ENCODE results near the gene DMRTC2.

Gene DMRTC2

GRCh38 chr19:41802770-41803169 is 42.1 kb upstream of the DMRTC2 start:
- Histone ChIP-seq H3K4me3 (ENCODE audit: low read depth in 1 of 2, low read length in 1 of 2) (peak overlapping the region; percentile 81 to 83), H3K27ac (peak overlapping the region; percentile 100), H3K27me3 (no peaks in the 10 kb centered on the region), H3K9me3 (no peaks in the 10 kb centered on the region), H3K36me3 (peaks cover 72% of the 10 kb centered on the region), H3K4me1 (ENCODE audit: control insufficient read depth in 1 of 2, insufficient read depth in 1 of 2, low read depth in 1 of 2, low read length in 1 of 2) (peaks cover 85 to 100% of the 10 kb centered on the region in 2 experiments)
- no peak for TF ChIP-seq CTCF (IDR thresholded peaks at IDR 0.05)

DNA sequence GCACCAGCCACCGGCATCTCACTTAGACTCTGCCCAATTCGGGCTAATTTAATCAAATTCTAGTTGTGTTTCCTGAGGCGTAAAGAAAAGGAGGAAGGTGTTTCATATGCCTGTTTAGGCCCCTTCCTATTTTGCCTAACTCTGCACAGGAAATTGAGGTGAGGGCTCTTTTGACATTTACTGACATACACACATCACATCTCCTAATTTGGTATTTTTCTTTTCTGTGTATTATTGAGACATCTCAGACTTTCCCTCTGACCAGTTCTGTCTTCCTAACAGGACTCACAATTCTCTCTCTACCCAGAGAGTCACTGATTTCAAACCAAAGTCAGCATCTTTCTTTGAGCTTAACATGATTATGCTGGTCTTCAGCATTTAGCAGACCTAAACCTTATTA is 40.5 kb upstream of the DMRTC2 start:
- peak overlapping the region; percentile 81 to 83 for H3K4me3 ChIP-seq (ENCODE audit: low read depth in 1 of 2, low read length in 1 of 2)
- H3K36me3 ChIP-seq = peaks cover 71% of the 10 kb centered on the region
- H3K4me1 ChIP-seq (ENCODE audit: control insufficient read depth in 1 of 2, insufficient read depth in 1 of 2, low read depth in 1 of 2, low read length in 1 of 2) = peaks cover 100% of the 10 kb centered on the region in 2 experiments
- TF ChIP-seq CTCF (IDR thresholded peaks at IDR 0.05) = no peak
- no peaks in the 10 kb centered on the region for H3K27me3 ChIP-seq
- peak overlapping the region; percentile 100 for H3K27ac ChIP-seq
- H3K9me3 ChIP-seq = no peaks in the 10 kb centered on the region

DNA sequence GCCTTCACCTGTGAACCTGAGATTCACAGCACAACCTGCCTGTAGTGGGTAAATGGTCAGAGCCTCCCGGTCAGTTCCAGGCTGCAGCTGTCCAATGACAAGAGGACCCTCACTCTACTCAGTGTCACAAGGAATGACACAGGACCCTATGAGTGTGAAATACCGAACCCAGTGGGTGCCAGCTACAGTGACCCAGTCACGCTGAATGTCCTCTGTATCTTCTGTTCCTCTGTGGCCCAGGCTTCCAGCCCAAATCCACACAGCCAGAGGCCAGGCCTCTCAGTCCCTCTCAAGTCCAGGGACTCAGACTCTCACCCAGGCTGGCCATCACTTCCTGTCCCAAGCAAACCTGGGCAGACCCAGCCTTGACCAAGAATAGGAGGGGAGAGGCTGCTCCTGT is 37.7 kb upstream of the DMRTC2 start:
- peaks cover 100% of the 10 kb centered on the region in 2 experiments for H3K4me1 ChIP-seq (ENCODE audit: control insufficient read depth in 1 of 2, insufficient read depth in 1 of 2, low read depth in 1 of 2, low read length in 1 of 2)
- peak overlapping the region; percentile 53 to 60 for H3K4me3 ChIP-seq (ENCODE audit: low read depth in 1 of 2, low read length in 1 of 2)
- H3K36me3 ChIP-seq = peaks cover 73% of the 10 kb centered on the region
- no peaks in the 10 kb centered on the region for H3K27me3 ChIP-seq
- H3K9me3 ChIP-seq = no peaks in the 10 kb centered on the region
- TF ChIP-seq CTCF (IDR thresholded peaks at IDR 0.05) = no peak
- H3K27ac ChIP-seq = peak overlapping the region; percentile 100

DNA sequence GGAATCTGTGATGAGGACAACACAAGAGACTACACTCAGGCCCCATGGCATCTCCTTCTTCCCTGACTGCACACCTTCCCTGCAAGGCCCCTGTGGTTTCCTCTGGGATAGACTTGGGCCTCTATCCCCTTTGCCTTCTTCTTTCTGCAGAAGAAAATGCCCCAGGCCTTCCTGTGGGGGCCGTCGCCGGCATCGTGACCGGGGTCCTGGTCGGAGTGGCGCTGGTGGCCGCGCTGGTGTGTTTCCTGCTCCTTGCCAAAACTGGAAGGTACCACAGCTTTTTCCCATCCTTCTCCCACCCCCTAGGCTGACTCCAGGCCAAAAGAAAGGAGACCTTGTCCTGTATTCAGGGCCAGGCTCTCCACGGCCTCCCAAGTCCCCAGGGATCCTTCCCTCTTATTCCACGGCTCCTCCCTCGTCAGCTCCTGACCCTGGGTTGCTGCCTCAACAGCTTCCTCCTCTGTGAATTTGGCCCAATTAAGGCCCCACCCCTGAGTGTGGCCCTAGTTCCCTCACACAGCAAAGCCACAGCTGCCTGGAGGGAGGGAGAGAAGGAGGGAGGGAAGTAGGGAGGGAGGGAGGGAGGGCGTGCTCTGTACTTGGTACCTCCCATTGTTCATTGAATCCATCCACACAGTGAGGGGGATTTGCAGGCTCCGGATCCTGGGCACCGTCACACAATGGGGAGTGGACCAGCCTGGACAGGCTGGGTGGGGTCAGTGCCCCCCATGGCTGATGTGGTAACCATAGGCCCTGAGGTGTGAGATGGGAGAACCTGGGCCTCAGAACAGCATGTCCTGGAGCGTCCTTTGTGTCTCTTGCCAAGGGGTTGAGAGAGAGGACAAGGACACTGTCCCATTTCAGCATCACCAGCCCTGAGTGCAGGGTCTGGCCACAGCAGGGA is 35.9 kb upstream of the DMRTC2 start:
- peak overlapping the region; percentile 53 to 60 for H3K4me3 ChIP-seq (ENCODE audit: low read depth in 1 of 2, low read length in 1 of 2)
- peaks cover 98 to 99% of the 10 kb centered on the region in 2 experiments for H3K4me1 ChIP-seq (ENCODE audit: control insufficient read depth in 1 of 2, insufficient read depth in 1 of 2, low read depth in 1 of 2, low read length in 1 of 2)

GRCh38 chr19:41810301-41810700 is 34.5 kb upstream of the DMRTC2 start:
- peak overlapping the region; percentile 100 for H3K27ac ChIP-seq
- H3K9me3 ChIP-seq = no peaks in the 10 kb centered on the region
- H3K4me3 ChIP-seq (ENCODE audit: low read depth in 1 of 2, low read length in 1 of 2) = peak overlapping the region; percentile 53 to 54
- peaks cover 75% of the 10 kb centered on the region for H3K36me3 ChIP-seq
- H3K4me1 ChIP-seq (ENCODE audit: control insufficient read depth in 1 of 2, insufficient read depth in 1 of 2, low read depth in 1 of 2, low read length in 1 of 2) = peaks cover 87 to 98% of the 10 kb centered on the region in 2 experiments
- TF ChIP-seq CTCF (IDR thresholded peaks at IDR 0.05) = no peak
- no peaks in the 10 kb centered on the region for H3K27me3 ChIP-seq

More for the DNA sequence above, 35.9 kb upstream of the DMRTC2 start:
- Histone ChIP-seq H3K36me3 (peaks cover 76% of the 10 kb centered on the region), H3K27ac (peak overlapping the region; percentile 100), H3K27me3 (no peaks in the 10 kb centered on the region), H3K9me3 (no peaks in the 10 kb centered on the region)
- no peak for TF ChIP-seq CTCF (IDR thresholded peaks at IDR 0.05)

Measured in neutrophil (primary cell).